ENCODE data around the gene CKS1B.

GRCh38 chr1:154971341-154971998 lies 3.0 kb upstream of the CKS1B start:
- TF ChIP-seq CTCF (IDR thresholded peaks at IDR 0.05) (no peak), POLR2A (IDR thresholded peaks at IDR 0.05) (no peak)
